ENCODE data around the gene CLIC6.

CLIC6 gene

GRCh38 chr21:34639882-34640788, 28.7 kb upstream of the CLIC6 start:
- no peak overlapping the region for H3K4me3 ChIP-seq (replicated peaks; ENCODE audit: low read depth, low read length)
- TF ChIP-seq, protein P1, sequence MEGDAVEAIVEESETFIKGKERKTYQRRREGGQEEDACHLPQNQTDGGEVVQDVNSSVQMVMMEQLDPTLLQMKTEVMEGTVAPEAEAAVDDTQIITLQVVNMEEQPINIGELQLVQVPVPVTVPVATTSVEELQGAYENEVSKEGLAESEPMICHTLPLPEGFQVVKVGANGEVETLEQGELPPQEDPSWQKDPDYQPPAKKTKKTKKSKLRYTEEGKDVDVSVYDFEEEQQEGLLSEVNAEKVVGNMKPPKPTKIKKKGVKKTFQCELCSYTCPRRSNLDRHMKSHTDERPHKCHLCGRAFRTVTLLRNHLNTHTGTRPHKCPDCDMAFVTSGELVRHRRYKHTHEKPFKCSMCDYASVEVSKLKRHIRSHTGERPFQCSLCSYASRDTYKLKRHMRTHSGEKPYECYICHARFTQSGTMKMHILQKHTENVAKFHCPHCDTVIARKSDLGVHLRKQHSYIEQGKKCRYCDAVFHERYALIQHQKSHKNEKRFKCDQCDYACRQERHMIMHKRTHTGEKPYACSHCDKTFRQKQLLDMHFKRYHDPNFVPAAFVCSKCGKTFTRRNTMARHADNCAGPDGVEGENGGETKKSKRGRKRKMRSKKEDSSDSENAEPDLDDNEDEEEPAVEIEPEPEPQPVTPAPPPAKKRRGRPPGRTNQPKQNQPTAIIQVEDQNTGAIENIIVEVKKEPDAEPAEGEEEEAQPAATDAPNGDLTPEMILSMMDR (IDR thresholded peaks at IDR 0.05; ENCODE audit: insufficient read depth, low read length, poor library complexity, severe bottlenecking) = no peak
- no peaks in the 10 kb centered on the region for H3K36me3 ChIP-seq (ENCODE audit: control insufficient read depth, insufficient read depth, low read length)
- peak; percentile 59 for DNase-seq (ENCODE audit: extremely low read depth, insufficient read length)
- H3K27me3 ChIP-seq (replicated peaks; ENCODE audit: control insufficient read depth, insufficient read depth, low read length) = no peaks in the 10 kb centered on the region

DNA sequence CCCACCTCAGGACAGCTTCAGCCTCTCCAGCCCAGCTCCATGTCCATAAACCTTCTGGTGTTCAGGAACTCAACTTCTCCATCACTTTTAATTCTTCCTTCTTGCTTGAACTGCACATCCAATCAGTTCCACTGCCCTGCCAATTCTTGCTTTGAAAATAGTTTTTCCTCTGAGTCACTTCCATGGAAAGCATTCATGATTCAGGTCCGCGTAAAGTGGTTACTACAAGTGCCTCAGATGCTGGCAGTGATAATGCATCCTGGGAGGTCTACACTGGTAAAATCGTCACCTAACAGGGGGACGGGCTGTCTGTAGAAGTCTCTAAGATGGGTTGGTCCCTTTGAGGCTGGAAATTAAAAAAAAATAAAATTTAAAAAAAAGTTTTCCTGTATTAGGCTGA, 27.9 kb upstream of the CLIC6 start:
- Histone ChIP-seq H3K4me3 (replicated peaks; ENCODE audit: low read depth, low read length) (no peak overlapping the region), H3K27me3 (replicated peaks; ENCODE audit: control insufficient read depth, insufficient read depth, low read length) (no peaks in the 10 kb centered on the region), H3K36me3 (ENCODE audit: control insufficient read depth, insufficient read depth, low read length) (no peaks in the 10 kb centered on the region)
- no peak for DNase-seq (ENCODE audit: extremely low read depth, insufficient read length)
- TF ChIP-seq, protein P1 (IDR thresholded peaks at IDR 0.05; ENCODE audit: insufficient read depth, low read length, poor library complexity, severe bottlenecking) = no peak

DNA sequence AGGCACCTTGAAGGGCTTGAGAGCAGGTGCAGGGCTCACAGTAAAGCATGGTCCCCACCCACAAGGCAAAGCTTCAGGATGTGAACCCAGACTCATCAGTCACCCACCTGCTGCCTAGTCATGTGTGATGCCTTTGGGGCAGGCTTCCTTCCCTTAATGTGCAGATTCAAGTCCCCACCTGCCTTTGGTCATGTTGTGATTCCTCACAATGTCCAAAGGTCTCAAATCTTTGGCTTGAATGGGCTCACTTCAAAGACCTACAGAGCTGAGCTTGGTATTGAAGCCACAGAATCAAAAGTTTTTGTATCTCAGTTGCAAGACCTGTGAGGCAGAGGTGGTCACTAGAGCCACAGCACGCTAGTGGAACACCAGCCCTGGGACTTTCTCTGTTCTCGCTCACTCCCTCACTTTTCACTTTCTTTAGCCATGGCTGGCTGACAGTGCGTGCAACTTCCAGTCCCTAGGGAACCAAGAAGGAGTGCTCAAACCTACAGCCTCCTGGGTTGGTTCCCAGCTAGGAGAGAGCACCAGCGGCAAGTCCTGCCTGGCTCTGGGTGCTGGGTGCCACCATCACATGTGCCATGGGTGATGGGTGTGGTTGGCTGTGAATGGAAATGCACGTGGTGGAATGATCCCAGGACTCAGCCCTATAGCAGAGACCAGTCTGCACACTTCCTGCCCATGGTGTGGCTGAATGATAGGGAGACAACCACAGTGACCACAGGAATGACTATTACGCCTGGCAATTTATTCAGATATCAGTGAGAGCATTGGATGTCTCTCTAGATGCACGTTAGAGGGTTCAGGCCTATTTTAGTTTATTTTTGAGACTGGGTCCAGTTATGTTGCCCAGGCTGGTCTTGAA, 26.4 kb upstream of the CLIC6 start:
- no peaks in the 10 kb centered on the region for H3K36me3 ChIP-seq (ENCODE audit: control insufficient read depth, insufficient read depth, low read length)
- no peaks in the 10 kb centered on the region for H3K27me3 ChIP-seq (replicated peaks; ENCODE audit: control insufficient read depth, insufficient read depth, low read length)
- TF ChIP-seq, protein P1 (IDR thresholded peaks at IDR 0.05; ENCODE audit: insufficient read depth, low read length, poor library complexity, severe bottlenecking) = no peak
- peak; percentile 74 for DNase-seq (ENCODE audit: extremely low read depth, insufficient read length)
- no peak overlapping the region for H3K4me3 ChIP-seq (replicated peaks; ENCODE audit: low read depth, low read length)

DNA sequence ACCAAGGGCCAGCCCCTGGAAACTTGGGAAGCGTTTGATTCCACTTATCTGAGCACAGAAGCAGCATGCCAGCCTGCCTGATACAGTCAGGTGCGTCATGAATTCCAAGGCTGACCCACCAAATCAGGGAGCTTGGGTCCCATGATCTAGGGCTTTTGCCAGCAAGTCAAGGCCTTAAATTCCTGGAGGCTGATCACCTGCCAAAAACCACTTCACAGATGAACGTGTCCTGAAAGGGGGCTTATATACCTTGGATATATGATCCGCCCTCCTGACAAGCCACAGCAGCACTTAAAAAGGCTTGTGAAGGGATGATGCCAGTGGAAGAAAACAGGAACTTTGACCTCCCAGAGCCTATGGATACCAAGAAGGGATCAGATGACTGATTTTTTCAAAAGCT, 24.0 kb upstream of the CLIC6 start:
- H3K27me3 ChIP-seq (replicated peaks; ENCODE audit: control insufficient read depth, insufficient read depth, low read length) = no peaks in the 10 kb centered on the region
- no peaks in the 10 kb centered on the region for H3K36me3 ChIP-seq (ENCODE audit: control insufficient read depth, insufficient read depth, low read length)
- TF ChIP-seq, protein P1 (IDR thresholded peaks at IDR 0.05; ENCODE audit: insufficient read depth, low read length, poor library complexity, severe bottlenecking) = no peak
- H3K4me3 ChIP-seq (replicated peaks; ENCODE audit: low read depth, low read length) = no peak overlapping the region
- DNase-seq (ENCODE audit: extremely low read depth, insufficient read length) = no peak

- no peak for DNase-seq (ENCODE audit: extremely low read depth, insufficient read length)
- Histone ChIP-seq H3K36me3 (ENCODE audit: control insufficient read depth, insufficient read depth, low read length) (no peaks in the 10 kb centered on the region), H3K4me3 (replicated peaks; ENCODE audit: low read depth, low read length) (no peak overlapping the region), H3K27me3 (replicated peaks; ENCODE audit: control insufficient read depth, insufficient read depth, low read length) (no peaks in the 10 kb centered on the region)
- TF ChIP-seq, protein P1 (IDR thresholded peaks at IDR 0.05; ENCODE audit: insufficient read depth, low read length, poor library complexity, severe bottlenecking) = no peak
Measured at GRCh38 chr21:34647555-34647954, 21.2 kb upstream of the CLIC6 start.
